ENCODE data around the gene NCKAP1. TPM values are rescaled to one million over a fixed set of nuclear protein-coding genes. Genes with fewer than 3 reads are reported as not detected.
"Not testable (repeated sequence)": the region's sequence is repeated elsewhere in the genome, so short reads cannot be mapped to it uniquely, and the experiment has no call there.

Gene NCKAP1
- total RNA-seq, 1 donor from 2014 or later: 72.8 TPM

DNA sequence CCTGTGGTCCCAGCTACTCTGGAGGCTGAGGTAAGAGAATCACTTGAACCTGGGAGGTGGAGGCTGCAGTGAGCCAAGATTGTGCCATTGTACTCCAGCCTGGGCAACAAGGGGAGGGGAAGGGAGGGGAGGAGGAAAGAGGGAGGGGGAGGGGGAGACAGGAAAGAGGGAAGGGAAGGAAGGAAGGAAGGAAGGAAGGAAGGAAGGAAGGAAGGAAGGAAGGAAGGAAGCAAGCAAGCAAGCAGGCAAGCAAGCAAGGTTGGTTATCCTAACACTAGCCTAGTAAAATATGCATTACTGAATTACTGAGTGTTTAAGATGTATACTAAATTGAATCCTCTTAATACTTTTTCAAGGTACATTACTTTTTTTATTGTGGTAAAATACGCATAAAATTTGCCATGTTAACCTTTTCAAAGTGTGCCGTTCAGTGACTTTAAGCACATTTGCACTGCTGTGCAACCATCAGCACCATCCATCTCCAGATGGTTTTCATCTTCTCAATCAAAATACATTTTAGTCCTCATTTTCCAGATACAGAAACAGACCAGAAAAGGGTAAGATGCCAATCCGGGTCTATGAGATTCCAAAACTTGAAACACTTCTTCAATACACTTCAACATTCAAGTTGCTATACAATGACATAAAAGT, 28.9 kb downstream of the NCKAP1 start:
- DNase-seq (ENCODE audit: low read depth in 2 of 2): no peak

DNA sequence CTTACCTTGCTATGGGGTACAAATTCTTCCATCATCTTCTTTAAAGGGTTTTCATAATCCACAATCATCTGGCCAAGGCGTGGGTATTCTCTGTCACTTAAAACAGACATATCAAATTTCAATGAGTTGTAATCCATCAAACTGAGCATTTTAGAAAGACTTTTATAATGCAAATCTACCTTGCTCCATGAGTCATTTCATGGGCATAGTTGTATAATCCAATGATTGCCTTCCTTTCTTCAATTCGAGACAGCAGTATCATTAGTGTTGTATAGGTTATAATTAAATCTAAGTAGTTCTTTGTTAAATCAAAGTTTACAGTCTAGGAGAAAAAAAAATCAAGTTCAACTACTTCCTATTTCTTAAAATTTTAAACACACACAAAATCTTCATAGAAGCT, 36.3 kb downstream of the NCKAP1 start:
- DNase-seq (ENCODE audit: low read depth in 2 of 2): no peak

DNA sequence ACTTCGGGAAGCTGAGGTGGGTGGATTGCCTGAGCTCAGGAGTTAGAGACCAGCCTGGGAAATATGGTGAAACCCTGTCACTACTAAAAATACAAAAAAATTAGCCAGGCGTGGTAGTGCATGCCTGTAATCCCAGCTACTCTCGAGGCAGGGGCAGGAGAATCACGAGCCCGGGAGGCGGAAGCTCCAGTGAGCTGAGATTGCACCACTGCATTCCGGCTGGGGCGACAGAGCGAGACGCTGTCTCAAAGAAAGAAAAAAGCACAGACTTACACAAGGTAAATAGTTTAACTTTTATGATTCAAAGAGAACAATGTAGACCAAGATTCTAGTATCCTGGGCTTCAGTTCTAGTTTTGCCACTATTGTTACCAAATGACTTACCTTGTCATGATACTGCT, 37.4 kb downstream of the NCKAP1 start:
- DNase-seq (ENCODE audit: low read depth in 2 of 2): no peak

DNA sequence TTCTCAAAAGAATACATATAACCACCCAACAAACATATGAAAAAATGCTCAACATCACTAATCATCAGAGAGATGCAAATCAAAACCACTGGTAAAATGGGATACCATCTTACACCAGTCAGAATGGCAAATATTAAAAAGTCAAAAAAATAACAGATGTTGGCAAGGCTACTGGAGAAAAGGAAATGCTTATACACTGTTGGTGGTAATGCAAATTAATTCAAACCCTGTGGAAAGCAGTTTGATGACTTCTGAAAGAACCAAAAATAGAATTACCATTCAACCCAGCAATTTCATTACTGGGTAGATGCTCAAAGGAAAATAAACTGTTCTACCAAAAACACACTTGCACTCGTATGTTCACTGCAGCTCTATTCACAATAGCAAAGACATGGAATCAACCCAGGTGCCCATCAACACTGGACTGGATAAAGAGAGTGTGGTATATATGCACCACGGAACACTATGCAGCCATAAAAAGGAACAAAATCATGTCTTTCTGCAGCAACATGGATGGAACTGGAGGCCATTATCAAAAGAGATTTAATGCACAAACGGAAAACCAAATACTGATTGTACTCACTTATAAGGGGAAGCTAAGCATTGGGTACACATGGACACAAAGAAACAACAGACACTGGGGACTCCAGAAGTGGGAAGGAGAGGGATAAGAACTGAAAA, 38.8 kb downstream of the NCKAP1 start:
- no peak for DNase-seq (ENCODE audit: low read depth in 2 of 2)

DNA sequence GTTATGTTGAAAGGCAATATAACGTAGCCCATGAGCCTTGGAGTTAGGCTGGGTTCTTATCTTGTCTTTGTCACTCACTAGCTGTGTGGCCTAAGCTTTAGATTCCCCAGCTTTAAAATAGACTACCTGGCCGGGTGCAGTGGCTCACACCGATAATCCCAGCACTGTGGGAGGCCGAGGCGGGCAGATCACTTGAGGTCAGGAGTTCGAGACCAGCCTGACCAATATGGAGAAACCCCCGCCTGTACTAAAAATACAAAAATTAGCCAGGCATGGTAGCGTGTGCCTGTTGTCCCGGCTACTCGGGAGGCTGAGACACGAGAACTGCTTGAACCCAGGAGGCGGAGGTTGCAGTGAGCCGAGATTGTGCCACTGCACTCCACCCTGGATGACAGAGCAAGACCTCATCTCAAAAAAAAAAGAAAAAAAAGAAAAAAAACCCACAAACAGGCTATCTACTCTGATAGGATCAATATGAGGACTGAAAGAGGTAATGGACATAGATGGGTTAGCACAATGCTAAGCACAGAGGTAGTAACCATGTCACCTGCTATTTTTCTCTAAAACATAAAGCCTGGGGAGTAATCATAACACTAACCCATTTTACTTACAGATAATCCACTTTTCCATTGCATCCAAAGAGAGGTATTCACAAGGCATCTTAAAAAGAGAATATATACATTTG, 43.9 kb downstream of the NCKAP1 start:
- DNase-seq (ENCODE audit: low read depth in 2 of 2): no peak

DNA sequence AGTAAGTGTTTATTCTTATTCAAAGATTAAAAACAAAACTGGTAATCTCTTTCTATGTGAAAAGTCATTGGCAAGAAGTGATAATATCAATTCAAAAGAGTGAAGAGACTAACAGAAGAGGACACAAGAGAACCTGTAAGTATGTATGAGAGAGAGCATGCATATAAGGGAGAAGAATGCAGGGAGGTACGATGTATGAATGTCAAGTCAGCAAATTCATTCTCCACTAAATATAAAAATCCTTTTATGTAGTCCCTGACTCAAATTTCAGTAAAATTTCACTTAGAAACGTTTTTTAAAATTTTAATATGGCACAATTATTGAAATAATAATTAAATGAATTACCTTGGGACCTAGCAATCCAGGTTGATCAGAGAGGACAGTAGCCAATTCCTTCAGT, 55.3 kb downstream of the NCKAP1 start:
- DNase-seq (ENCODE audit: low read depth in 2 of 2): no peak

DNA sequence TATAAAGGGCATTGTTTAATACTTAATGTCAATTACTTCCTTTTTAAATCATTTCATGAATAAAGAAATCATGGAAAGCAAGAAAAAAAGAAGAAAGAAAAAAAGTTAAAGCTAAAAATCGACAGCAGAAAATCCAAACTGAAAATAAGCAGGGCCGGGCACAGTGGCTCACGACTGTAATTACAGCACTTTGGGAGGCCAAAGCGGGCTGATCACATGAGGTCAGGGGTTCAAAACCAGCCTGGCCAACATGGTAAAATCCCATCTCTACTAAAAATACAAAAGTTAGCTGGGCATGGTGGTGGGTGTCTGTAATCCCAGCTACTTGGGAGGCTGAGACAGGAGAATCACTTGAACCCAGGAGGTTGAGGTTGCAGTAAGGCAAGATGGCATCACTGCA, 56.8 kb downstream of the NCKAP1 start:
- not testable (repeated sequence) for DNase-seq (ENCODE audit: low read depth in 2 of 2)

DNA sequence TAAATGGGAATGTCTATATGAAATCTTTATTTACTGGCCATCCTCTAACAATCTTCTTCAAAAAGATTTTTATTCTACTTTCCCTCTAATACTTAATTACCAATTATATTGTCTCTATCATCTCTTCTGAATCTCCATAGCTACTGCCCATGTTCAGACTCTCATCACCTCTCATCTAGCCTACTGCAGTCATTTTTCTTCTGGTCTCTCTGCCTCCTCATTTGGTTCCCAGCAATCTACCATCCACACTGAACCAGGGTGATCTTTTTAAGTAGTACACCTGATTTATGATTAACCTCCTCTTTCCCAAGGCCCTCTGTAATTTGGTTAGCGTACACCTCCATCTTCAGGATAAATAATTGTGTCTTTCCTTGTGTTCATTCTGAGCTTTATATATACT, 57.6 kb downstream of the NCKAP1 start:
- DNase-seq (ENCODE audit: low read depth in 2 of 2): no peak

DNA sequence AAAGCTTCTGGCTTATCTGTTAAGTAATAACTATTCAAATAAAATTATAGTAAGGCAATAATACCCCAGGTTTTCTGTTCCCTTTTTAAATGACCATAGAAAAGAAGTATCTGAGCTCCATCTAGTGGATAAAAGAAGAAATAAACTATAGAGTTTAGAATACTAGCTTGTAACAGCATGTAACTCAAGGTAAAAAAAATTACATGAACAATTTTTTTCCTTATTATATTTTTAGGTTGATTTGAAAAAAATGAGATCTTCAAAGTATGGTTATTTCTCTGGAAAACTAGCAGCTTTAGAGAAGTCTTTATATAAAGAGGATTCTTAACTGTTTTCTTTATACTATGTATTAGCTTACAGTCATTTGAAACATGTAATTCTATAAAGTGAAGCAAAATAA, 58.1 kb downstream of the NCKAP1 start:
- peak; percentile 47 to 68 for DNase-seq (ENCODE audit: low read depth in 2 of 2)

DNA sequence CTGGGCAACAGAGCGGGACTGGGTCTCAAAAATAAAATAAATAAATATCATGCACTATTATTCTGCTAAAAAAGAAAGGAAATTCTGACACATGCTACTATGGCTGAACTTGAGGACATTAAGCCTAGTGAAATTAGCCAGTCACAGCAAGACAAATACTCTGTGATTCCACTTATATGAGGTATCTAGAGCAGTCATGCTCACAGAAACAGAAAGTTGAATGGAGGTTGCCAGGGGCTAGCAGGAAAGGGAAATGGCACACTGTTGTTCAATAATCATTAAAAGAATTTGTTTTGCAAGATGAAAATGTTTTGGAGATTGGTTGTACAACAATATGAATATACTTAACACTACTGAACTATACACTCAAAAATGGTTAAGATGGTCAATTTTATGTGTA, 60.8 kb downstream of the NCKAP1 start:
- DNase-seq (ENCODE audit: low read depth in 2 of 2): peak; percentile 1 to 37

DNA sequence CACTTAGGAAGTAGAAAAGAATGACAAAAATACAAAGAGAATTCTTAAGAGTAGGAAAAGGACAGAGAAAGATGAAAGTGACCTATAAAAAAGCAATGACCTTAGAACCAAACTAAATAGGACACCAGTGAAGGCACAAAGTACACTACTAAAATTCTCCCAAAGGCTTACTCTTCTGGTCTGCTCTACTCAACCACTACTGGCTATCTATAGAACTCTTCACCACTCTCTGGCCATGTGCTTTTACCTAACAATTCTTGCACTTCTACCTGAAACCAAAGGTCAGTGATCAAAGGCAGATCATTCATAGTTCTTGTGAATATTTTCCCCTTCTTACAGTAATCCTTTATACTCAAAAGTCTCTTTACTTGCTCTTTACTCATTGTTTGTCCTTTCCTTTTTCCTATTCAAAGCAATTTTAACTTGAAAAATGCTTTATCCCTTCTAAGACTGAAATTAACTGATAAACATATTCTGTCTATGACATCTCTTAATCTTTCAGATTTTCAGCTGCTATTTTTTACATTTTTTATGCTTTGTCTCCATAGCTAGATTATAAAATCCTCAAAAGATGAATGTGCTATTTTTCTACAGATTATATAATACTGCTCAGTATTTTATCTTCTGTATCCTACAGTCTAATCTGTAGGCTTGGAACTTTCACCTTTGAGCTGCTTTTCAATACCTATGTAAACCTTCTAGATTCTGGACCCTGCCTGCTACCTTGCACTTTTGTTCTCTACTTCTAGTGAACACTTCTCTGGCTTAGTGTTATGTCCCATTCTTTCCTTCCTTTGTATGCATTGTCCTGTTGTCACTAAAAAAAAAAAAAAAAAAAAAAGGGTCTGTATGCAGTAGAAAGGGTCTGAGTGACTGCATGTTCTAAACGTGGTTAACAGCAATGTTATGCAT, 64.6 kb downstream of the NCKAP1 start:
- peak in 1 of 2 donors; percentile 9 for DNase-seq (ENCODE audit: low read depth in 2 of 2)

DNA sequence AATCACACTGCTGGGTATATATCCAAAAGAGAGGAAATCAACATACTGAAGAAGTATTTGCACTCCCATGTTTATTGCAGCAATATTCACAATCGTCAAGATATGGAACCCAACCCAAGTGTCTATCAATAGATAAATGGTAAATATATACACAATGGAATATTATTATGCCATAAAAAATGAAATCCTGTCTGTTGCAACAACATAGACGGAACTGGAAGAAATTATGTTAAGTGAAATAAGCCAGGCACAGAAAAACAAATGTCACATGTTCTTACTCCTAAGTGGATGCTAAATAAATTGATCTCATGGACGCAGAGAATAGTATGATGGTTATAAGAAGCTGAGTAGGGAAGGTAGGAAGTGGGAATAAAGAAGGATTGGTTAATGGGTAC, 65.7 kb downstream of the NCKAP1 start:
- no peak for DNase-seq (ENCODE audit: low read depth in 2 of 2)

DNA sequence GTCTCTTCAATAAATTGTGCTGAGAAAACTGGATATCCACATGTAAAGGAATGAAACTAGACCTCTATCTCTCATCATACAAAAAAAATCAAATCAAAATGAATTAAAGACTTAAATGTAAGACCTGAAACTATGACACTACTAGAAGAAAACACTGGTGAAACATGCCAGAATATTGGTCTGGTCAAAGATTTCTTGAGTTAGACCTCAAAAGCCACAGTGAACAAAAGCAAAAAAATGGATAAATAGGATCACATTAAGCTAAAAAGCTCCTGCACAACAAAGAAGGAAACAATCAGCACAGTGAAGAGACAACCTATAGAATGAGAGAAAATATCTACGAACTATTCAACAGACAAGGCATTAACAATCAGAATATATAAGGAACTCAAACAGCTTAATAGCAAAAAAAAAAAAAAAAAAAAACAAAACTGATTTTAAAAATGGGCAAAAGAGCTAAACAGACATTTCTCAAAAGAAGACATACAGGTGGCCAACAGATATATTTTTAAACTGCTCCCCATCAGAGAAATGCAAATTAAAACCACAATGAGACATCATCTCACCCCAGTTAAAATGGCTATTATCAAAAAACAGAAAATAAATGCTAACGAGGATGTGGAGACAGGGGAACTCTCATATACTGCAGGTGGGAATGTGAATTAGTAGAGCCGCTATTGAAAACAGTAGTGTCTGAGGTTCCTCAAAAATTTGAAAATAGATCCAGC, 66.3 kb downstream of the NCKAP1 start:
- no peak for DNase-seq (ENCODE audit: low read depth in 2 of 2)

DNA sequence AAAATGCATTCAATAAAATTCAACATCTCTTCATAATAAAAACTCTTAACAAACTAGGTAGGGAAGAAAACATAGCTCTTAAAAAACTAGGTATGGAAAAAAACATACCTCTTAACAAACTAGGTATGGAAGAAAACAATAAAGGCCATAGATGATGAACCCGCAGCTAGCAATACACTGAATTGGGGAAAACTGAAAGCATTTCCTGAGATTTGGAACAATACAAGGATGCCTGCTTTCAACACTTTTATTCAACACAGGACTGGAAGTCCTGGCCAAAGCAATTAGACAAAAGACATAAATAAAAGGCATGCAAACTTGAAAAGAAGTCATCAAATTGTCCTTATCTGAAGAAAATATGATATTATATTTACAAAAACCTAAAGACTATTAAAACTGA, 67.8 kb downstream of the NCKAP1 start:
- DNase-seq (ENCODE audit: low read depth in 2 of 2): peak; percentile 60 to 85

DNA sequence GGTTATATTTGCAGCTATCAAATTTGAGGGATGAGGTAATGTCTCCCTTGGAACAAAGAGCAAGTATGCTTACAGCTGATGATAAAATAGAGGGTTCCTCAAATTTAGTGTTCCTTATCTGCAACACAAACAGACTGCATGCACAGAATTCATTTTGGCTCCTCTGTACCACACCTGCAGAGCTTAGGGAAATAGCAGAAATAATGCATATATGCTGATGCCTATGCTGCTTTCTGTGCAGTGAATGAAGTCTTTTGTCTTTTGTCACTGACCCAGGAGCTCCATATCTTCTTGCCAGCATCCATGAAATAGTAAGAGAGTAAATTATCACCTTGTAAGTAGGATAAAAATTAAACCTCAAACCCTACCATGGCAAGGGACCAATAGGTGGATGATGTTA, 69.8 kb downstream of the NCKAP1 start:
- DNase-seq (ENCODE audit: low read depth in 2 of 2): no peak

DNA sequence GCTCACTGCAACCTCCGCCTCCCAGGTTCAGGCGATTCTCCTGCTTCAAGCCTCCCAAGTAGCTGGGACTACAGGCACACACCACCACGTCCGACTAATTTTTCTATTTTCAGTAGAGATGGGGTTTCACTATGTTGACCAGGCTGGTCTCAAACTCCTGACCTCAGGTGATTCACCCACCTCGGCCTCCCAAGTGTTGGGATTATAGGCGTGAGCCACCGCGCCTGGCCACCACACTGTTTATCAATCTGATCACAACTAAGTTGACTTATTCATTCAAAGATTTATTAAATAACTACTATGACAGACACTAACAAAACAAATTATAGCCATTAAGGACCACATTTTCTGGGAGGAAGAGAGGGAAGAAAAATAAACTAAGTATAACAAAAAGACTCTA, 71.9 kb downstream of the NCKAP1 start:
- not testable (repeated sequence) for DNase-seq (ENCODE audit: low read depth in 2 of 2)

DNA sequence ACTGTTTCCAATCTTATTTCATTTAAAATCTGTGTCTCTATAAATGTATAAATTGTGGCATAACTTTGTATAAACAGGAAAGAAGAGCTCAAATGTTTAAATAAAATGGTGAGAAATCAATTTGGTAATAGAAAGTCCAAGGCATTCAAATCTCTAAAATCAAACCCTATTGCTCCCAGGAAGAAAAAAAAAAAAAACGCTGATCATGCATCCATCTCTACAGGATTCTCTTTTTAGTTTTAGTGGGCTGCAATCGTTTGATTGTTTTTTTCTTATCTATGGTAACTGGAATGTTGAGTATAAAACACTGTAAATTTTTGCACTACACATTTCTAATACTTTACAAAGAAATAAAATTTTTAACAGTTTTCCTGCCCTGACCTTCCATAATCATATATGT, 75.6 kb downstream of the NCKAP1 start:
- DNase-seq (ENCODE audit: low read depth in 2 of 2): no peak

DNA sequence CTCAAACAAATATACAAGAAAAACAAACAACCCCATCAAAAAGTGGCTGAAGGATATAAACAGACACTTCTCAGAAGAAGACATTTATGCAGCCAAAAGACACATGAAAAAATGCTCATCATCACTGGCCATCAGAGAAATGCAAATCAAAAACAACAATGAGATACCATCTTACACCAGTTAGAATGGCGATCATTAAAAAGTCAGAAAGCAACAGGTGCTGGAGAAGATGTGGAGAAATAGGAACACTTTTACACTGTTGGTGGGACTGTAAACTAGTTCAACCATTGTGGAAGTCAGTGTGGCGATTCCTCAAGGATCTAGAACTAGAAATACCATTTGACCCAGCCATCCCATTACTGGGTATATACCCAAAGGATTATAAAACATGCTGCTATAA, 77.4 kb downstream of the NCKAP1 start:
- not testable (repeated sequence) for DNase-seq (ENCODE audit: low read depth in 2 of 2)

DNA sequence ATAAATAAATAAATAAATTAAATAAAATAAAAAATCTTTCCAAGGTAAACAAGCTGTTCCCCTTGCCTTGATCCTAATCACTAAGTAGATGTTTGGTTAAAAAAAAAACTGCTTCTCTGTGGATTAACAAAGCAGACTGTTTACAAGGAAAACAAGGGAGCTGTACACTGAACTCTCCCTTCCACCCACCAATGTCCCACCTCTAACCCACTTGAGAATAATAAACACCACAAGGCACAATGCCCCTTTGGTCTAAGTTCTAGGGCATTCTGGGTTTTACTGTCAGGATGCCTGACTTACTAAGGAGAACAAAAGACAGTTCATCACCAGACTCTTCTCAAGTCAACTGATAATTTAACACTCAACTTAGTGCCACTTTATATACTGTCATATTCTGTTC, 83.5 kb downstream of the NCKAP1 start:
- DNase-seq (ENCODE audit: low read depth in 2 of 2): no peak

DNA sequence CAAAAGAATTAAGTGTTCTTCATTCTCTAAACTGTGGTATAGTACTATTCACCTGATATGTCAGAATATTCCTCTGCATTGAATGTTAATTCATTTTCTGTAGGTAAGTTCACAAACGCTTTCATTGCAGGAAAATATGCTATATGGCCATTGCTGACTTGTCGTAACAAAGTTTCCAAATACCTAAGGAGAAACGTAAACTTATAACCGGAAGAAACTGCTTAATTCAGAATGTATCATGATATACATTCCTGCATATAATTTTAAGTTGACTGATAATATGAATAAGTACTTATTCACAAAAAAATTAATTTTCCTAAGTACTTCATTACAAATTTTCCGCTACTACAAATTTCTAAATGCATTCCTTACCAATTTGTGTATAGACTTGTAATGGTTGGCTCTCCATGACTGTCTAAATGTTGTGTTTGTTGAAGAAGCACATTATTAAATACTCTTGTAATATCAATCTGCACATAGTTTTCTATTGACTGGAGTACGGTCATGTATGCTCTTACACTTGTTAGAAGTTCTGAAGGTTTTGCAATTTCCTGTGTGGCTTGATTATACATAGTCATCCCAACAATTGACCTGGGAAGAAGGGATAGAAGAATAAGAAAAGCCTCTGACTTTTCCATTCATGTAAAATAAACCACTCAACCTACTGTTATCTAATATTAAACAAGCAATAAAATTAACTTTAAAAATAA, 85.4 kb downstream of the NCKAP1 start:
- DNase-seq (ENCODE audit: low read depth in 2 of 2): peak in 1 of 2 donors; percentile 10

Measured in lung microvascular endothelial cell (primary cell).